ENCODE data around the gene MAML3.
A peak's percentile ranks its signal among the peaks of the same experiment; 100 is the strongest.

MAML3 gene

GRCh38 chr4:140046016-140046415, 108.0 kb downstream of the MAML3 start:
- no peak for DNase-seq (ENCODE audit: low read depth in 2 of 2)
- H3K4me3 ChIP-seq (replicated peaks in 1 of 2; ENCODE audit: low read depth in 2 of 2, low read length in 2 of 2), result no peak overlapping the region
- TF ChIP-seq, protein P1, sequence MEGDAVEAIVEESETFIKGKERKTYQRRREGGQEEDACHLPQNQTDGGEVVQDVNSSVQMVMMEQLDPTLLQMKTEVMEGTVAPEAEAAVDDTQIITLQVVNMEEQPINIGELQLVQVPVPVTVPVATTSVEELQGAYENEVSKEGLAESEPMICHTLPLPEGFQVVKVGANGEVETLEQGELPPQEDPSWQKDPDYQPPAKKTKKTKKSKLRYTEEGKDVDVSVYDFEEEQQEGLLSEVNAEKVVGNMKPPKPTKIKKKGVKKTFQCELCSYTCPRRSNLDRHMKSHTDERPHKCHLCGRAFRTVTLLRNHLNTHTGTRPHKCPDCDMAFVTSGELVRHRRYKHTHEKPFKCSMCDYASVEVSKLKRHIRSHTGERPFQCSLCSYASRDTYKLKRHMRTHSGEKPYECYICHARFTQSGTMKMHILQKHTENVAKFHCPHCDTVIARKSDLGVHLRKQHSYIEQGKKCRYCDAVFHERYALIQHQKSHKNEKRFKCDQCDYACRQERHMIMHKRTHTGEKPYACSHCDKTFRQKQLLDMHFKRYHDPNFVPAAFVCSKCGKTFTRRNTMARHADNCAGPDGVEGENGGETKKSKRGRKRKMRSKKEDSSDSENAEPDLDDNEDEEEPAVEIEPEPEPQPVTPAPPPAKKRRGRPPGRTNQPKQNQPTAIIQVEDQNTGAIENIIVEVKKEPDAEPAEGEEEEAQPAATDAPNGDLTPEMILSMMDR (IDR thresholded peaks at IDR 0.05; ENCODE audit: low read depth, low read length), result no peak

DNA sequence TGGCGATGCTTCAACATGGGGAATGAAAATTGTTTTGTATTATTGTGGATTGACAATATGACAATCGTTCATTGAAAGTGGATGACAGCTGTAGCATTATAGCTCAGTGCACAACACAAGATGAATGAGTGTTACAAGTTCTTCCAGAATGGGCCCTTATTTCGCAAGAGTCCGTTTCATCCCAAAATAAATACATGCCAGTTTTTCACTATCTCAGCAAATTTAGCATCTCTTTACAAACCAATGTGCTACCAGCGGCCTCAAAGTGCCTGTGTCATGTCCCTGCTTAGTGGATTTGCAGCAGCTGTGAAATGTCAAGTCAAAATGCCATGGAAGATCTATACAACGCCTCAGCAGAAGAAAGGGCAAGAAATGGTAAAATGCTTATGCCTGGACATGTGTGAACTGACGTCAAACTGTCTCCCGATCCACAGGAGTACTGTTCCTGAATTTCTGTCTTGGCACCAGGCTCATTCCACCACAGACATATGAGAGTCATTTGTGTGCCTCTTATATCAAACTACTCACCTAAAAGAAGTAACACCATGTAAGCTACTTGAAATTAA, 109.6 kb downstream of the MAML3 start:
- DNase-seq (ENCODE audit: low read depth in 2 of 2), result peak; percentile 29 to 43
- TF ChIP-seq, protein P1 (IDR thresholded peaks at IDR 0.05; ENCODE audit: low read depth, low read length), result no peak
- H3K4me3 ChIP-seq (replicated peaks in 1 of 2; ENCODE audit: low read depth in 2 of 2, low read length in 2 of 2), result no peak overlapping the region

GRCh38 chr4:140042634-140043033, 111.3 kb downstream of the MAML3 start:
- no peak for DNase-seq (ENCODE audit: low read depth in 2 of 2)
- no peak overlapping the region for H3K4me3 ChIP-seq (replicated peaks in 1 of 2; ENCODE audit: low read depth in 2 of 2, low read length in 2 of 2)
- TF ChIP-seq, protein P1 (IDR thresholded peaks at IDR 0.05; ENCODE audit: low read depth, low read length), result no peak

- DNase-seq (ENCODE audit: low read depth in 2 of 2), result peak; percentile 29 to 76
- TF ChIP-seq, protein P1 (IDR thresholded peaks at IDR 0.05; ENCODE audit: low read depth, low read length), result no peak
- H3K4me3 ChIP-seq (replicated peaks in 1 of 2; ENCODE audit: low read depth in 2 of 2, low read length in 2 of 2), result no peak overlapping the region
These were observed 115.9 kb downstream of the MAML3 start for GRCh38 chr4:140038031-140038533.

DNA sequence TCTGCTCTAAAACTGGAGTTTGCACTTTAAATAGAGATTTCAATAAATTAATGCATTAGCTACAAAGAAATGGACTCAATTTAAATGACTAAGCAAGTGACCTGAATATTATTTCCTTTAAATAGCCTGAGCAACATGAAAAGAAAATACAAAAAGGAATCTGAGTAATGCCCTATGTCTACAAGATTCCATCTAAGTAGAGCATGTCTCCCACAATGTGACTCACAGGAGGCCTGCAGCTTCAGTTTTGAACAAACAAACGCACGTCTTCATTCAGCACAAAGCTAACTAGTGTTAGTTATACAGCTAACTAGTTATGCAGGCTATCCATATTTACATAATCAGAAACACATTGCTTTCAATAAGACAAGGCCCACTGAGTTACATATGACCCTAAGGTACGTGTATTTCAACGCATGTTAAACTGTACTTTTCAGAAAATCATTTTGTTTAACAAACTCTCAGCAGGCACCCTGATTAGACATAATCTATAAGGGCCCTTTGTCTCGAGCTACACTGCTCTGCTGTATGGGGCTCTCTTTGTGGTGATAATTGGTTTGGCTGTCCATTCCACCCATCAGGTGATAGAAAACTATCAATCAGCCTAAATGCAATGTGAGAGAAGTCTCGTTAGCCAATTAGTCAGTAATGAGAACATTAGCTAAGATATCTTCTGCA, 116.5 kb downstream of the MAML3 start:
- DNase-seq (ENCODE audit: low read depth in 2 of 2), result peak; percentile 70 to 95
- TF ChIP-seq, protein P1 (IDR thresholded peaks at IDR 0.05; ENCODE audit: low read depth, low read length), result no peak

DNA sequence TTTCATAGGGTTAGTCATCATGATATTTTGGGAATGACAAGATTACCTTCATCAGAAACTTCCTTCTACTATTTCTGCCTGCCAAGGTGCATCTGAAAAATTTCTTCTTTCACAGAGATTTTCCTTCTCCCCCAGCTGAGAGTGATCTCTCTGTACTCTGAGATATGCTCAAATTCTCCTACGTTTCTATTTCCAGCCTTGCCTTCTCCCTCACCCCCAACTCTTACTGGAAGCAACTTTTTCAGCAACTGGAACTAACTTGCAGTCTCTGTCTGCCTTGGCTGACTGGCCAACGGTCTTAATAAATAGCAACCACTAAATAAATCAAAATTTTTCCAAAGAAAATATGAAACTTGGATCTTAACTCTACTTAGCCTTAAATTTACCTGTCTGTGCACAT, 122.3 kb downstream of the MAML3 start:
- TF ChIP-seq, protein P1 (IDR thresholded peaks at IDR 0.05; ENCODE audit: low read depth, low read length), result no peak
- no peak overlapping the region for H3K4me3 ChIP-seq (replicated peaks in 1 of 2; ENCODE audit: low read depth in 2 of 2, low read length in 2 of 2)

More for the DNA sequence above, 116.5 kb downstream of the MAML3 start:
- H3K4me3 ChIP-seq (replicated peaks in 1 of 2; ENCODE audit: low read depth in 2 of 2, low read length in 2 of 2), result no peak overlapping the region

More for the DNA sequence above, 122.3 kb downstream of the MAML3 start:
- no peak for DNase-seq (ENCODE audit: low read depth in 2 of 2)
